ENCODE data around the gene LILRA2. TPM values are rescaled to one million over a fixed set of nuclear protein-coding genes. Genes with fewer than 3 reads are reported as not detected.

LILRA2 gene
- total RNA-seq, 1 experiment from 2014 or later: not detected

Small RNA genes lying within 50 kb of the gene (small RNA-seq; reads per million reads assigned to genes)
- gene AC245036.2: 0 reads per million in 2 experiments

Other genes starting within 250 kb of the LILRA2 start
- not detected in 2 replicates for gene LILRA4, start 234.6 kb upstream of the LILRA2 start, total RNA-seq (2014; rRNA removed; shearing (Covaris generic))
- gene LAIR1, start 208.9 kb upstream of the LILRA2 start, total RNA-seq (2014; rRNA removed; shearing (Covaris generic)): not detected in 2 replicates
- gene TTYH1, start 158.3 kb upstream of the LILRA2 start, total RNA-seq (2014; rRNA removed; shearing (Covaris generic)): not detected in 2 replicates
- gene LENG8, start 124.6 kb upstream of the LILRA2 start, total RNA-seq (2014; rRNA removed; shearing (Covaris generic)): 30.4 and 32.9 TPM in 2 replicates
- 6.2 and 8.2 TPM in 2 replicates for gene LENG9, start 110.0 kb upstream of the LILRA2 start, total RNA-seq (2014; rRNA removed; shearing (Covaris generic))
- 0.17 TPM in 1 of 2 replicates, not detected in the other for gene CDC42EP5, start 100.5 kb upstream of the LILRA2 start, total RNA-seq (2014; rRNA removed; shearing (Covaris generic))
- not detected in 2 replicates for gene LAIR2, start 71.0 kb upstream of the LILRA2 start, total RNA-seq (2014; rRNA removed; shearing (Covaris generic))
- not detected in 2 replicates for gene LILRA1, start 19.8 kb downstream of the LILRA2 start, total RNA-seq (2014; rRNA removed; shearing (Covaris generic))
- not detected in 2 replicates for gene LILRB1, start 56.7 kb downstream of the LILRA2 start, total RNA-seq (2014; rRNA removed; shearing (Covaris generic))
- not detected in 2 replicates for gene LILRB4, start 89.2 kb downstream of the LILRA2 start, total RNA-seq (2014; rRNA removed; shearing (Covaris generic))
- gene KIR3DL3, start 150.7 kb downstream of the LILRA2 start, total RNA-seq (2014; rRNA removed; shearing (Covaris generic)): not detected in 2 replicates
- not detected in 2 replicates for gene KIR2DL3, start 164.7 kb downstream of the LILRA2 start, total RNA-seq (2014; rRNA removed; shearing (Covaris generic))
- not detected in 2 replicates for gene KIR2DL1, start 196.0 kb downstream of the LILRA2 start, total RNA-seq (2014; rRNA removed; shearing (Covaris generic))
- not detected in 2 replicates for gene KIR2DL4, start 229.8 kb downstream of the LILRA2 start, total RNA-seq (2014; rRNA removed; shearing (Covaris generic))
- not detected in 2 replicates for gene KIR3DL1, start 242.7 kb downstream of the LILRA2 start, total RNA-seq (2014; rRNA removed; shearing (Covaris generic))